ENCODE measurements around the gene PNMA6F.
"Not testable (repeated sequence)": the region's sequence is repeated elsewhere in the genome, so short reads cannot be mapped to it uniquely, and the experiment has no call there.

- TF ChIP-seq CTCF (conservative IDR thresholded peaks at IDR 0.05; ENCODE audit: low read depth, low read length); EZH2 (IDR thresholded peaks at IDR 0.05; ENCODE audit: borderline replicate concordance, low read depth, low read length, poor library complexity, severe bottlenecking): not testable (repeated sequence)
Measured at GRCh38 chrX:153293485-153294071, 28.0 kb downstream of the PNMA6F start.

Data from A673 (cell line).